IPS DF 6.9 (cell line): ENCODE measurements around the gene CENPX.

Experiments used
- DNase-seq: peaks from one replicate; pipeline ENCODE4 v3.0.0-alpha.2; 2013; ENCODE audit warnings: low read depth, low spot score
- H3K27ac ChIP-seq: one replicate; pipeline ENCODE4 v1.5.1; 2013; ENCODE audit warnings: low read length, control low read depth
- H3K27me3 ChIP-seq: 2 replicates; pipeline ENCODE4 v1.6.1; 2013; ENCODE audit warnings: mild to moderate bottlenecking, low read length; ENCODE audit not compliant: control insufficient read depth, insufficient read depth
- H3K36me3 ChIP-seq: 2 replicates; pipeline ENCODE4 v1.6.1; 2013; ENCODE audit warnings: low read length; ENCODE audit not compliant: control insufficient read depth, insufficient read depth
- H3K4me1 ChIP-seq: 2 replicates; pipeline ENCODE4 v1.6.1; 2013; ENCODE audit warnings: low read length; ENCODE audit not compliant: control insufficient read depth, insufficient read depth
- H3K4me3 ChIP-seq: 2 replicates; pipeline ENCODE4 v1.5.1; 2013; ENCODE audit warnings: mild to moderate bottlenecking, low read length
- H3K9me3 ChIP-seq: 2 replicates; pipeline ENCODE4 v1.6.1; 2013; ENCODE audit warnings: low read length, inconsistent platforms; ENCODE audit not compliant: control insufficient read depth, insufficient read depth
- WGBS: extraction: QIAGEN DNeasy Blood & Tissue Kit; methylation state at CpG from one replicate; pipeline ENCODE4 v1.1.7; 2013; ENCODE audit warnings: mixed read lengths, missing lambda C conversion rate; ENCODE audit not compliant: insufficient read length, insufficient coverage; 5-methylcytosine and 5-hydroxymethylcytosine counted together

The CENPX gene

DNA sequence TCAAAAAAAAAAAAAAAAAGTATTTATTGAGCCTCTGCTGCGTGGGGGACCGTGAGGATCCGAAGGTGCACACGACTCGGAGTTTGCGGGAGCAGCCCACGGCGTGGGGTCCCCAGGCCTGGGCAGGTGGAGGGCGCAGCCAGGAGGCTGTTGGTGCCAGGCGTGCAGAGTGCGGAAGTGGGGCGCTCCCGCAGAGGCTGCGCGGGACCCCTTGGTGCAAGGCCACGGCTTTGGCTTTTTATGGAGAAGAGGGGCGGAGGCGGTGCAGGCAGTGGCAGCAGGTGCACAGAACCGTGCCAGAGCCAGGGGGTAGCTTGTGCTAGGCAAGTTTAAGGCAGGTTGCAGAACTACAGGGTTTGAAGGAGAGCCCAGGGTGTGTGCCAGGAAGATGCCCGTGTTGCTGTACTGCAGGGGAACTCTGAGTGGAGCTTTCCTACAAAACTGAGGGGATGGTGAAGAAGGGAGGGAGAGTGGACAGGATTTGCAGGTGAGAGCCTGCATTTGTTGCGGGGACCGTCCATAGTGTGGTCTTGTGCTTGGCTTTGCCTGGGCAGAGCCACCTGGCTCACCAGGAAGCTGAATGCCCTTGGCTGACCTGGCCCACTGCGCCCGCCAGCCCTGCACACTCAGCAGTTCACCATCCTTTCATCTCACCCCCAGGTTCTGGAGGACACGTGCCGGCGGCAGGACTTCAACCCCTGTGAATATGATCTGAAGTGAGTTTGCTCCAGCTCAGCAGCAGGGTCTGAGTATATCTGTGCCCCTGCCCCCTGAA lies 44.0 kb downstream of the CENPX start:
- H3K4me3 ChIP-seq = 0 out of 2 replicates have a peak overlapping the region, but pooled peaks have one; percentile 18
- H3K9me3 ChIP-seq = no peaks in the 10 kb centered on the region
- WGBS = no CpG with 5 or more reads among the region's 27 CpGs
- no peak for DNase-seq
- H3K27ac ChIP-seq = no peak overlapping the region
- no peaks in the 10 kb centered on the region for H3K4me1 ChIP-seq
- peaks cover 6% of the 10 kb centered on the region; the same call in 1 of the 2 replicates for H3K36me3 ChIP-seq
- H3K27me3 ChIP-seq = no peaks in the 10 kb centered on the region; the same call in 1 of the 2 replicates

DNA sequence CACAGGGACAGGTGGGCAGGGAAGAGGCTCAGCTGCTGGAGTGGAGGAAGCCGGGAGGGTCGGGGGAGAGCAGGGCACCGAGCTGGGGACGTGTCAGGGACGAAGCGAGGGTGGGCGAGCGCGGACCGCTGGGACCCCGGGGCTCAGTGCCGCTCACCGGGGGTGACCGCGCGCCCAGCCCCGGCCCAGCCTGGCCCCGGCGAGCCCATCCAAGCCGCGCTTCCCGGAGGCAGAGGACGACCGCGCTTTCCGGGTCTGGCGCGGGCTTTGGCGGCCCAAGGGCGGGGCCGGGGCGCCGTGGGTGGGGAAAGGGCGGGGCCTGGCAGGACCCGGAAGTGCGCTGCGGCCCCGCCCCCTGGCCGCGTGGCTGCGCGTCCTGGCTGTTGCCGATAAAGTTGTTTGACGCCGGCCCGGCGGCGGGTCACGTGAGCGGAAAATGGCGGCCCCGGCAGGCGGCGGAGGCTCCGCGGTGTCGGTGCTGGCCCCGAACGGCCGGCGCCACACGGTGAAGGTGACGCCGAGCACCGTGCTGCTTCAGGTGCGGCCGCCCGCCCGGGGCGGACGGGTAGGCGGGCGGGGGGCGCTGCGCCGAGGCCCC lies 45.4 kb downstream of the CENPX start, which contains the start of gene ASPSCR1:
Gene ASPSCR1, plus strand, starts transcription at position 419 of the 598 bp plus-strand sequence. Its CDS starts 18 bp downstream, at position 437.
- Histone ChIP-seq H3K9me3 (no peaks in the 10 kb centered on the region), H3K27me3 (no peaks in the 10 kb centered on the region; the same call in 1 of the 2 replicates), H3K36me3 (0 out of 2 replicates have a peak, but pooled peaks cover 2% of the 10 kb centered on the region), H3K4me3 (peak within 1 kb of the TSS; percentile 77), H3K4me1 (no peaks in the 10 kb centered on the region), H3K27ac (no peak within 1 kb of the TSS)
- WGBS = no CpG with 5 or more reads among the region's 76 CpGs
- no peak for DNase-seq

DNA sequence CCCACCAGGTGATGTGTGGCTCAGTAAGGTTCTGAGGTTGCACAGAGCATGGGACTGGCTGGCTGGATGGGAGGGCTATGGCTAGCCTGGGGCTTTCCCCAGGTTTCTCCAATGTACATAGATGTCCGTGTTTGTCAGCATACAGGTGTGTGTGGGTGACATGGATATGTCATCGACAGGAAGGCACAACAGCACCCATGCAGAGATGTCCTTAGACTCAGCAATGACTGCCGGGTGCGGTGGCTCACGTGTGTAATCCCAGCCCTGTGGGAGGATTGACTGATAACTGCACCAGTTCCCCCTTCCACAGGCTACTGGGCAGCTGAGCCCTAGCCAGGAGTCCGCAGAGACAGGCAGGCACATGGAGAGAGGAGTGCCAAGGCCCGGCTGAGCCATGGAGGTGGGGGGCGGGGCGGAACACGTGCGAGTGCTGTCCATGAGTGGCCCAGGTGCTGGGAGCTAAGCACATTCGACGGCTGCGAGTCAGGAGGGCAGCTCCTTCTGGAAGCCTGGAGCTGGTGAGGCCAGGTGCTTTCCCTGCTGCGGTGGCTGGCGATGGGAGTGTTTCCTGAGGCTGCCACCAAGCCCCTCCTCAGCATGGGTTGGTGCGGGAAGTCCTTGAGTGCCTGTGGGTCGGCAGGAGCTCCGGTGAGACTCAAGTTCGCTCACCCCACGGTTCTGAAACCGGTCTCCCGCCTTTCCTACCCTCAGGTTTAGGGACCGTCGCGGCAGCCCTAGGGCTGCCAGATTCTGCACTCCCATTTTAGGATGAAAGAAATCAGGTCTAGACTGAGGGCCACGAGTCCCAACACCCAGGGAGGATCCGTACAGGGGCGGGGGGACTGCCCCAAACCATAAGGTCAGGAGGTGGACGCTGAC lies 46.1 kb downstream of the CENPX start:
- Histone ChIP-seq H3K4me3 (peak overlapping the region; percentile 77; the same call in 1 of the 2 replicates), H3K27ac (no peak overlapping the region), H3K9me3 (no peaks in the 10 kb centered on the region), H3K4me1 (no peaks in the 10 kb centered on the region), H3K36me3 (0 out of 2 replicates have a peak, but pooled peaks cover 2% of the 10 kb centered on the region), H3K27me3 (no peaks in the 10 kb centered on the region; the same call in 1 of the 2 replicates)
- DNase-seq = no peak
- WGBS = no CpG with 5 or more reads among the region's 30 CpGs

DNA sequence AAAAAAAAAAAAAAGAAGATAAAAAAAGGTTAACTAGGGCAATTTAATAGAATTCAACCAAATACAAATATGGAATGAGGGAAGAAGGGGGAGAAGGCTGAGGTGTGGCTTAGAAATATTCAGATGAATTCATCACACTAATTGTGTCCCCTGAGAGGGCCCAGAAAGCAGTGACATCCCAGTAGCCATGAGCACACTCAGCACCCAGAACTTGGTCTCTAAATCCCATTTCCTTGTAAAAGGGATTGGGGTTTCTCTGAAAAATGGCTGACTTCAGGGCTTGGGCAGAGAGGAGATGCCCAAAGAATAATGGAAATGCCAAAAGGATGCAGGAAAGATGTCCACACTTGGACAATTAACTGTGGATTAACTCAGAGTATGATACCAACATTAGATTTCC lies 49.2 kb downstream of the CENPX start:
- Histone ChIP-seq H3K9me3 (no peaks in the 10 kb centered on the region), H3K36me3 (no peaks in the 10 kb centered on the region), H3K27me3 (no peaks in the 10 kb centered on the region; the same call in 1 of the 2 replicates), H3K4me1 (no peaks in the 10 kb centered on the region), H3K4me3 (no peak overlapping the region), H3K27ac (no peak overlapping the region)
- DNase-seq = no peak

DNA sequence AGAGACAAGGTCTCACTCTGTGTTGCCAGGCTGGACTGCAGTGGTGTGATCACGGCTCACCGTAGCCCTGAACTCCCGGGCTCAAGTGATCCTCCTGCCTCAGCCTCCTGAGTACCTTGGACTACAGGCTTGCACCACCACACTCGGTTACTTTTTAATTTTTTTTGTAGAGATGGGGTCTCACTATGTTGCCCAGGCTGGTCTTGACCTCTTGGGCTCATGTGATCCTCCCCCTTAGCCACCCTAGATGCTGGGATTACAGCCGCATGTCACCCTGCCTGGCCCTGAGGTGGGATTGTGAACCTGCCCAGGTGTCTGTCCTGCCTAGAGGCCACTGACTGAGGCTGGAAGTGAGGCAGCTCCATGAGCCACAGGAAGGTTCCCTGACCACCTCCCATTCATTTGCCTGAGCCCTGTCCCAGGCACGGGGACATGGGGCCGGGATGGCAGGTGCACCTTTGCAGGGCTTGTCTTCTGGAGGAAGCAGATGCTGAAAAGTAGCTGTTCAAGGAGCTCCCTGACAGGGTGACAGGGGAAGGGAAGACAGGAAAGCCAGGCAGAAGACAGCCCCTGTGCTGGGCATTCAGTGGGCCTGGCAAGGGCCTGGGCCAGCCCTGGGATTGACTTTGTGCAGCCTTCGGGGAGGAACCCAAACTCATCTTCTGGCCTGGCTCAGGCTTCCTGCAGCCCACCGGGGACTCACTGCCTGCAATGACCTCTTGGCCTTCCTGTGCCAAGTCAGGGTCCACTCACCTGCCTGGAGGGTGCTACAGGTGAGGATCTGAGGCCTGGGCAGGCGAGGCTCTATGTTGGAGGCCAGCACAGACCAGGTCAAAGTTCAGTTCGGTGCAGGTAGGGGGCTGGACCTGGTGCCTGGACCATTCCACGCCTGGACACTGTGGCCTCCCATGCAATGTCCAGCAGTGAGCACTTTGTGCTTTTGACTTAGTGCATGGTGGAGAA lies 53.5 kb downstream of the CENPX start:
- no peaks in the 10 kb centered on the region for H3K36me3 ChIP-seq
- WGBS = no CpG with 5 or more reads among the region's 12 CpGs

More for the DNA sequence above, 53.5 kb downstream of the CENPX start:
- no peak for DNase-seq
- Histone ChIP-seq H3K4me3 (no peak overlapping the region), H3K27ac (no peak overlapping the region), H3K27me3 (no peaks in the 10 kb centered on the region), H3K4me1 (peaks cover 13% of the 10 kb centered on the region), H3K9me3 (no peaks in the 10 kb centered on the region)
